Esophagus muscularis mucosa (tissue), 4 donors: ENCODE data around the gene RAB11FIP4. TPM values are rescaled to one million over a fixed set of nuclear protein-coding genes. Genes with fewer than 3 reads are reported as not detected.
"Not testable (repeated sequence)": the region's sequence is repeated elsewhere in the genome, so short reads cannot be mapped to it uniquely, and the experiment has no call there.

ENCODE experiments used
- DNase-seq: peaks from one replicate; pipeline ENCODE4 v3.0.0-alpha.2; 2017; ENCODE audit errors: extremely low spot score
- H3K27ac ChIP-seq, 4 donors: fragments of 200-600 bp; sonication (generic); replicated peaks in 1 of 4; 1 replicate in 3 of 4; 2 replicates in 1 of 4; pipeline ENCODE4 v1.5.1; 2016 to 2019; ENCODE audit warnings: mild to moderate bottlenecking in 1 of 4
- H3K27me3 ChIP-seq, 4 donors: fragments of 200-600 bp; sonication (generic); one replicate each; pipeline versions ENCODE4 v1.5.1 to v1.6.0; 2016 to 2019
- H3K36me3 ChIP-seq, 4 donors: fragments of 200-600 bp; sonication (generic); one replicate each; pipeline ENCODE4 v1.5.1; 2016 to 2019
- H3K4me1 ChIP-seq, 4 donors: fragments of 200-600 bp; sonication (generic); one replicate each; pipeline ENCODE4 v1.5.1; 2016 to 2019
- H3K4me3 ChIP-seq, 4 donors: fragments of 200-600 bp; sonication (generic); 1 replicate in 2 of 4; 2 replicates in 2 of 4; pipeline ENCODE4 v1.5.1; 2016 to 2019; ENCODE audit warnings: mild to moderate bottlenecking in 4 of 4, moderate library complexity in 1 of 4
- H3K9me3 ChIP-seq, 4 donors: fragments of 200-600 bp; sonication (generic); 1 replicate in 3 of 4; 2 replicates in 1 of 4; pipeline ENCODE4 v1.5.1; 2016 to 2019
- CTCF ChIP-seq, 3 experiments: fragments of 200-600 bp in 2 of 3; fragments of 450-650 bp in 1 of 3; sonication (generic) in 2 of 3; IDR thresholded peaks; one replicate each; pipeline ENCODE4 v1.5.1; 2017 to 2019; ENCODE audit warnings: antibody characterized with exemption in 3 of 3, mild to moderate bottlenecking in 2 of 3, moderate library complexity in 1 of 3
- EP300 ChIP-seq: sonication (generic); formaldehyde crosslinking; IDR thresholded peaks from one replicate; pipeline ENCODE4 v1.6.1; 2017; ENCODE audit warnings: antibody characterized with exemption
- POLR2A ChIP-seq: fragments of 450-650 bp; IDR thresholded peaks from one replicate; pipeline ENCODE4 v1.6.1; 2017; ENCODE audit warnings: antibody characterized with exemption, moderate library complexity, mild to moderate bottlenecking, low read depth
- POLR2AphosphoS5 ChIP-seq, 2 donors: sonication (generic); formaldehyde crosslinking; IDR thresholded peaks; one replicate each; pipeline ENCODE4 v1.6.1; 2017; ENCODE audit warnings: antibody characterized with exemption in 2 of 2
- WGBS: methylation state at CpG from one replicate; pipeline ENCODE4 v1.1.5; 2018; 5-methylcytosine and 5-hydroxymethylcytosine counted together
- intact Hi-C: fragments of 100-400 bp; cut with DNase I; formaldehyde crosslinking; loops from one replicate; pipeline ENCODE4 v1.15.1; 2023
- total RNA-seq, 4 donors: library from RNA; depleted of rRNA; stranded (reverse); fragments of >200 nt; gene quantifications; one replicate each; pipeline versions ENCODE4 v1.1.0 to v1.2.1, GENCODE V29; 2016

Gene RAB11FIP4
- total RNA-seq: 1 to 10 TPM in 3 of 4 donors, under 1 TPM in 1; 0.75 to 2.3 (median 1.7) TPM

- Histone ChIP-seq H3K27me3 (peaks cover 3 to 78% (median 26%) of the 10 kb centered on the region in 4 donors), H3K27ac (no peak within 1 kb of the TSS), H3K4me1 (peaks cover 11 to 20% (median 16%) of the 10 kb centered on the region in 4 donors), H3K9me3 (no peaks in the 10 kb centered on the region), H3K4me3 (peak within 1 kb of the TSS; percentile 48 to 62 (median 50)), H3K36me3 (no peaks in the 10 kb centered on the region)
- no peak for DNase-seq
- TF ChIP-seq CTCF (IDR thresholded peaks at IDR 0.05): no peak
- TF ChIP-seq EP300: no peak
- TF ChIP-seq POLR2A: no peak
- no peak for TF ChIP-seq POLR2AphosphoS5 (IDR thresholded peaks at IDR 0.05)
- WGBS: 2% methylated on average over 22 of the region's 69 CpGs
- intact Hi-C loops: no loop called here
These were observed at the start of gene RAB11FIP4 for GRCh38 chr17:31391496-31391949. Gene RAB11FIP4 (plus strand): TSS chr17:31391675. CDS start chr17:31391853, 178 bp downstream.

- H3K4me3 ChIP-seq, H3K27ac ChIP-seq, H3K27me3 ChIP-seq, H3K9me3 ChIP-seq, intact Hi-C loops, H3K4me1 ChIP-seq, DNase-seq: not testable (repeated sequence)
- peaks cover 12 to 62% (median 38%) of the 10 kb centered on the region in 4 donors for H3K36me3 ChIP-seq
- WGBS: 98% methylated on average over 9 of the region's 34 CpGs
These were observed 46.2 kb upstream of the RAB11FIP4 start for GRCh38 chr17:31345191-31345747.

- H3K4me3 ChIP-seq: no peak overlapping the region
- intact Hi-C loops: no loop called here
- H3K27ac ChIP-seq: no peak overlapping the region
- H3K27me3 ChIP-seq: no peaks in the 10 kb centered on the region
- H3K36me3 ChIP-seq: peaks cover 26 to 63% (median 46%) of the 10 kb centered on the region in 4 donors
- no peaks in the 10 kb centered on the region for H3K9me3 ChIP-seq
- TF ChIP-seq EP300: no peak
- no peak for TF ChIP-seq CTCF (IDR thresholded peaks at IDR 0.05)
- TF ChIP-seq POLR2AphosphoS5 (IDR thresholded peaks at IDR 0.05): no peak
- TF ChIP-seq POLR2A: no peak
- no peaks in the 10 kb centered on the region for H3K4me1 ChIP-seq
- no peak for DNase-seq
These were observed 42.0 kb upstream of the RAB11FIP4 start for GRCh38 chr17:31349454-31349853.

- Histone ChIP-seq H3K27me3 (no peaks in the 10 kb centered on the region), H3K9me3 (no peaks in the 10 kb centered on the region), H3K27ac (no peak overlapping the region), H3K36me3 (peaks cover 30 to 91% (median 66%) of the 10 kb centered on the region in 4 donors), H3K4me3 (no peak overlapping the region), H3K4me1 (no peaks in the 10 kb centered on the region)
- DNase-seq: no peak
- intact Hi-C loops: no loop called here
- TF ChIP-seq EP300 (no peak), CTCF (IDR thresholded peaks at IDR 0.05) (no peak), POLR2A (no peak), POLR2AphosphoS5 (IDR thresholded peaks at IDR 0.05) (no peak)
- WGBS: 72% methylated on average over 1 of the region's 1 CpG
These were observed 35.5 kb upstream of the RAB11FIP4 start for GRCh38 chr17:31355935-31356334.

GRCh38 chr17:31357091-31357490 lies 34.4 kb upstream of the RAB11FIP4 start:
- 80% methylated on average over 2 of the region's 2 CpGs for WGBS
- Histone ChIP-seq H3K27me3 (no peaks in the 10 kb centered on the region), H3K27ac (no peak overlapping the region), H3K36me3 (peaks cover 23 to 90% (median 63%) of the 10 kb centered on the region in 4 donors), H3K4me3 (no peak overlapping the region), H3K4me1 (no peaks in the 10 kb centered on the region), H3K9me3 (no peaks in the 10 kb centered on the region)
- no peak for DNase-seq
- no peak for TF ChIP-seq EP300
- no peak for TF ChIP-seq POLR2AphosphoS5 (IDR thresholded peaks at IDR 0.05)
- no peak for TF ChIP-seq POLR2A
- no peak for TF ChIP-seq CTCF (IDR thresholded peaks at IDR 0.05)
- intact Hi-C loops: no loop called here
